Glomerular endothelial cell (primary cell): ENCODE measurements around the gene CDH19. TPM values are rescaled to one million over a fixed set of nuclear protein-coding genes. Genes with fewer than 3 reads are reported as not detected.

Experiments used
- DNase-seq: peaks from one replicate; pipeline ENCODE4 v3.0.0-alpha.2; 2011; ENCODE audit warnings: low read depth, low spot score; ENCODE audit errors: extremely low read depth
- total RNA-seq: library from RNA; depleted of rRNA; stranded (reverse); fragments of >200 nt; gene quantifications from 2 replicates; pipeline ENCODE4 v1.2.3, GENCODE V29; 2015

CDH19 gene
- total RNA-seq, 1 donor from 2014 or later = 0.06 TPM

DNA sequence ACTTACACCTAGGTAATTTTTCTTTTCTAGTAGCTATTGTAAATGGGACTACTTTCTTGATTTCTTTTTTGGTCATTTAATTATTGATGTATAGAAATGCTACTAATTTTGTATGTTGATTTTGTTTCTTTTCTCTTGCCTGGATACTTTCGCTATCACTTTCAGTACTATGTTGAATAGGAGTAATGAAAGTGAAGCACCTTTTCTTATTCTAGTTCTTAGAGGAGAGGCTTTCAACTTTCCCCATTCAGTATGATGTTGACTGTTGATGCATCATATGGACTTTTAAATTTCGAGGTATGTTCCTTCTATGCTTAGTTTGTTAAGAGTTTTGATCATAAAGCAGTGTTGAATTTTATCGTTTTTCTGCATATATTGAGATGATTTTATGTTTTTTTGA lies 142.5 kb downstream of the CDH19 start:
- no peak for DNase-seq

DNA sequence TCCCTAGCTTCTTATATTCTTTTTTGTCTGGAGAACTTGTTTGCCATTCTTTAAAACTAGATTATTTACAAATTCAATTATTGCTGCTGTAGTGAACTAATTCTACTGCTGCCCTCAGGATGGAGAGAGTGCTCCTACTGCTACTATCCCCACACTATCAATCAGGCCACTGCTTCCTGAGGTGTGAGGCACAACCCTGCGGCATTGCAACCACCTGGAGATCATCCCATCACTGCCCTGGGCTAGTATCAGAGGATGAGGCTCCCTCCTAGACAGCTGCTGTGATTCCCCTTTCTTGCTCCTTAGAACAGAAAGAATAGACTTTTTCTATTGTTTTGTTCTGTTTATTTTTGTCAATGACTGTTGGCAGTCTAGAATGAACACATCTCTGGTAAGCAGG lies 146.6 kb downstream of the CDH19 start:
- DNase-seq = no peak
